HL-60 (cell line): Measurements from ENCODE around the gene DDX5.

Experiments used
- DNase-seq, 2 experiments: peaks; one replicate each; pipeline ENCODE4 v3.0.0-alpha.2; 2010 to 2020; ENCODE audit warnings: low read depth in 1 of 2, low spot score in 1 of 2
- H3K27ac ChIP-seq: fragments of 250-450 bp; sonication (Bioruptor Pico); replicated peaks from 2 replicates; pipeline ENCODE4 v1.5.1; 2020; ENCODE audit warnings: mild to moderate bottlenecking, moderate library complexity
- H3K27me3 ChIP-seq: fragments of 250-450 bp; sonication (Bioruptor Pico); 2 replicates; pipeline ENCODE4 v1.5.1; 2021; ENCODE audit warnings: mild to moderate bottlenecking, moderate library complexity; ENCODE audit not compliant: insufficient read depth, poor library complexity, severe bottlenecking
- H3K4me3 ChIP-seq: replicated peaks from 2 replicates; pipeline ENCODE4 v1.5.1; 2011; ENCODE audit warnings: mild to moderate bottlenecking, control low read depth, low read length; ENCODE audit not compliant: insufficient read depth
- CTCF ChIP-seq: IDR thresholded peaks from one replicate; pipeline ENCODE4 v1.5.1; 2011; ENCODE audit warnings: low read length, control low read depth, inconsistent platforms; ENCODE audit not compliant: insufficient read depth
- GABPA ChIP-seq: IDR thresholded peaks from 2 replicates; pipeline ENCODE4 v1.6.1; 2012; ENCODE audit warnings: low read depth
- POLR2AphosphoS5 ChIP-seq: IDR thresholded peaks from 2 replicates; pipeline ENCODE4 v1.6.1; 2012; ENCODE audit warnings: low read depth
- SPI1 ChIP-seq: IDR thresholded peaks from 2 replicates; pipeline ENCODE4 v1.6.1; 2012; ENCODE audit warnings: low read depth, mild to moderate bottlenecking, borderline replicate concordance
- TF ChIP-seq, protein P1 (sequence below): IDR thresholded peaks from 2 replicates; pipeline ENCODE4 v1.6.1; 2012; ENCODE audit warnings: low read depth; ENCODE audit not compliant: insufficient replicate concordance

DDX5 gene

DNA sequence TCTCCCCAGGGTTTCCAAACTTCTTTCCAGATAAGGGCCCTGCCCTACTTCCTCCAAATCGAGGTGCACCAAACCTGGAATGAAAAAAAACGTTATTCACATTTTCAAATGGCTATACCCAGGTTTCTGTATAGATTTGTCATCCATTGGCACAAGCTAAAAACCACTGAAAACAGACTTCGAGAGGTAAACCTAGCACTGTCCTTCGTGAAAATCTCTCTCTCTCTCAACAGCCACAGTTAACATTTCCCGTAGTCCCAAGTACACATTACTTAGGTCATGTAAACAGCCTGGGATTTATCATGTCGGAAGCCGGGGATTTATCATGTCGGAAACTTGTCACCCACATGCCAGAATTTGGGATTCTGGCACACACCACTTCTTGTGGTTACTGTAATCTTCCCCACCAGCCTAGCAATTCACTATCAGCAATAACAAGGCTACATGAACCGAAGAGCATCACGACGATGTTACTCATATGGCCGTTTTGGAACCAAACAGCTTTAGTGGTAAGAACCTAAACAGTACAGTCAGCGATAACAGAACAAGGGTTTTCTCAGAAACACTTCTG lies 1.2 kb downstream of the DDX5 start:
- Histone ChIP-seq H3K4me3 (peak overlapping the region; percentile 91), H3K27ac (peak overlapping the region; percentile 98), H3K27me3 (no peaks in the 10 kb centered on the region)
- TF ChIP-seq CTCF, result no peak
- 0 out of 2 replicates have a peak, but pooled peaks have one; percentile 5 for TF ChIP-seq GABPA
- DNase-seq, result peak in 1 of 2 experiments; percentile 34

DNA sequence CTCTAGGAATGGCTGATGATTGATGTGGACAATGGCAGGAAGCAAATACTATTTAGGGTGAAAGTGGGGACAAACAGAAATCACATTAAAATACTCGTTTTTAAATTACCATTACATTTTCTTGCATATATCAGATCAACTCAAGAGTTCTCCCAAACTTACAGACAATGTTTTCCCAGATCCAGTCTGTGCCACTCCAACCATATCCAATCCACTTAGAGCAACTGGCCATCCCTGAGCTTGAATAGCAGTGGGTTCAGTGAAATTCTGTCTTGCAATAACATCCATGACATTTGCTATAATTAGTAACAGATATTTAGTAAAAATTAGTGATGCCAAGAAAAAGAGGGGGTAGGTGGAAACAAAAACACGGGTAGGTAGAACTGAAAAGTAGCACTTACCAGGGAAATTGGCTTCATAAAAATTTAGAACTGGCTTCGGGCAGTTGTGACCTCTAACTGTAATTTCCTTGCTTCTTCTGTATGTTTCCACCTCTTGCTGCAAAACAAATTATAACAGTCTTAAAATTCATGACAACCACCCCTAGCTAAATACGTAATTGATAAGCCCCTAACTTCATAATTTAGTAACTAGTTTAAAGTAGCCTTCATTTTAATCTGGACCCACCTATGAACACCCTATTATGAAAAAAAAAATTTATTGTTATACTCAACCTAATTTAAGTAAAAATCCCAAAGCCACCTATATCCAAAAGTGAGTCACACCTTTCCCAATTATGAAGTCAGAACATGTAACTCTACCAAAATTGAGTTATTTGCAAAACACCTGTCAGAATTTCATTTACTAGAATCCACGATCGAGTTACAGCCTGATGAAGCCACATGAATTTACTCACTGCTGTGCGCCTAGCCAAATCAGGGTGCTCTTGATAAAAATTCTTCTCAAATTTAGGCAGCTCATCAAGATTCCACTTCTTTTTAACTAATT lies 2.0 kb downstream of the DDX5 start:
- Histone ChIP-seq H3K4me3 (peak overlapping the region; percentile 91), H3K27me3 (no peaks in the 10 kb centered on the region), H3K27ac (peak overlapping the region; percentile 98)
- DNase-seq, result peak in 1 of 2 experiments; percentile 20
- TF ChIP-seq GABPA (no peak), CTCF (no peak), POLR2AphosphoS5 (no peak), SPI1 (no peak)
- TF ChIP-seq, protein P1, sequence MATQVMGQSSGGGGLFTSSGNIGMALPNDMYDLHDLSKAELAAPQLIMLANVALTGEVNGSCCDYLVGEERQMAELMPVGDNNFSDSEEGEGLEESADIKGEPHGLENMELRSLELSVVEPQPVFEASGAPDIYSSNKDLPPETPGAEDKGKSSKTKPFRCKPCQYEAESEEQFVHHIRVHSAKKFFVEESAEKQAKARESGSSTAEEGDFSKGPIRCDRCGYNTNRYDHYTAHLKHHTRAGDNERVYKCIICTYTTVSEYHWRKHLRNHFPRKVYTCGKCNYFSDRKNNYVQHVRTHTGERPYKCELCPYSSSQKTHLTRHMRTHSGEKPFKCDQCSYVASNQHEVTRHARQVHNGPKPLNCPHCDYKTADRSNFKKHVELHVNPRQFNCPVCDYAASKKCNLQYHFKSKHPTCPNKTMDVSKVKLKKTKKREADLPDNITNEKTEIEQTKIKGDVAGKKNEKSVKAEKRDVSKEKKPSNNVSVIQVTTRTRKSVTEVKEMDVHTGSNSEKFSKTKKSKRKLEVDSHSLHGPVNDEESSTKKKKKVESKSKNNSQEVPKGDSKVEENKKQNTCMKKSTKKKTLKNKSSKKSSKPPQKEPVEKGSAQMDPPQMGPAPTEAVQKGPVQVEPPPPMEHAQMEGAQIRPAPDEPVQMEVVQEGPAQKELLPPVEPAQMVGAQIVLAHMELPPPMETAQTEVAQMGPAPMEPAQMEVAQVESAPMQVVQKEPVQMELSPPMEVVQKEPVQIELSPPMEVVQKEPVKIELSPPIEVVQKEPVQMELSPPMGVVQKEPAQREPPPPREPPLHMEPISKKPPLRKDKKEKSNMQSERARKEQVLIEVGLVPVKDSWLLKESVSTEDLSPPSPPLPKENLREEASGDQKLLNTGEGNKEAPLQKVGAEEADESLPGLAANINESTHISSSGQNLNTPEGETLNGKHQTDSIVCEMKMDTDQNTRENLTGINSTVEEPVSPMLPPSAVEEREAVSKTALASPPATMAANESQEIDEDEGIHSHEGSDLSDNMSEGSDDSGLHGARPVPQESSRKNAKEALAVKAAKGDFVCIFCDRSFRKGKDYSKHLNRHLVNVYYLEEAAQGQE, result no peak

DNA sequence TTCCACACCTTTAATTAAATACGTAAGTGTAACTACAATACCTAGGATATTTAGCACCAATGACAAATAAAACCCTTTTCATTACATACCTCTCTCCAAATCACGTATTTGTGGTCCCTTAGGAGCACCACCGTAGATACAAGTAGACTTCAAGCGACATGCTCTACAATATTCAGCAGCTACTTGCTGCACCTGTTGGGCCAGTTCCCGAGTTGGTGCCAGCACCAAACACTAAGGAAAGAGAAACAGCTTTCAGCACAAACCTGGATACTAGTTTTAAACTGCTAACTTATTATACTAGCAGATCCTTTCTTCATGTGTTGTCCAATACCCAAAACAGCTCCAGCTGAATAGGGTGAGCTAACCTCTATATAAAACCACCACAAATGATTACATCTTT lies 2.7 kb downstream of the DDX5 start:
- no peak overlapping the region for H3K4me3 ChIP-seq
- peak in 1 of 2 experiments; percentile 38 for DNase-seq
- H3K27me3 ChIP-seq, result no peaks in the 10 kb centered on the region
- H3K27ac ChIP-seq, result no peak overlapping the region
- TF ChIP-seq GABPA (no peak), SPI1 (no peak), CTCF (no peak), POLR2AphosphoS5 (no peak)
- TF ChIP-seq, protein P1, result no peak
